GM12878 (cell line): ENCODE data around the gene DCDC1. TPM values are rescaled to one million over a fixed set of nuclear protein-coding genes. Genes with fewer than 3 reads are reported as not detected.

Source experiments
- ATAC-seq: fragments of 200-7000 bp; cut with Tn5 transposase; 3 replicates; pipeline ENCODE4 v1.9.1; 2020; ENCODE audit warnings: mild to moderate bottlenecking, moderate library complexity
- BruUV-seq: library from RNA; stranded (reverse); fragments of 400-500 nt; replicated peaks from 2 replicates; lab custom pipeline; 2021; lab: Mats Ljungman, UMichigan
- CTCF ChIA-PET: fragments of 300-600 bp; sonication (Branson Sonifier 250); formaldehyde crosslinking; extraction: SDS; loops from one replicate; lab custom pipeline; 2021; ENCODE audit warnings: inconsistent platforms; lab: Yijun Ruan, JAX
- POLR2A ChIA-PET: fragments of 350-600 bp; formaldehyde crosslinking; extraction: SDS; loops from one replicate; lab custom pipeline; 2021; ENCODE audit warnings: inconsistent platforms; lab: Charles Lee
- RAD21 ChIA-PET: fragments of 300-600 bp; sonication (Branson Sonifier 250); formaldehyde crosslinking; loops from one replicate; lab custom pipeline; 2023; ENCODE audit warnings: antibody characterized with exemption; ENCODE audit not compliant: unreplicated experiment; lab: Charles Lee
- SMC1A ChIA-PET: fragments of 300-600 bp; sonication (Branson Sonifier 250); formaldehyde crosslinking; loops from one replicate; lab custom pipeline; 2023; ENCODE audit not compliant: unreplicated experiment, uncharacterized antibody; lab: Charles Lee
- DNase-seq: peaks from one replicate; pipeline ENCODE4 v3.0.0-alpha.2; 2011; ENCODE audit warnings: low read depth, low spot score
- FAIRE-seq: peaks from 3 replicates; lab custom pipeline; 2011; peaks lifted over from hg19 to GRCh38; lab: Jason Lieb, UNC
- H2AFZ ChIP-seq: 2 replicates; pipeline ENCODE4 v1.6.0; 2011; ENCODE audit warnings: low read depth, low read length, control low read depth; ENCODE audit not compliant: control insufficient read depth
- H3K27ac ChIP-seq: 2 replicates; pipeline ENCODE4 v1.5.1; 2011; ENCODE audit warnings: control low read depth; ENCODE audit not compliant: control insufficient read depth, insufficient read depth
- H3K27me3 ChIP-seq, 2 experiments: replicated peaks in 1 of 2; 2 replicates each; pipeline versions ENCODE4 v1.6.0 to v1.6.1; 2011; ENCODE audit warnings: low read length in 1 of 2; ENCODE audit not compliant: control insufficient read depth in 2 of 2, insufficient read depth in 2 of 2
- H3K36me3 ChIP-seq, 2 experiments: 2 replicates each; pipeline ENCODE4 v1.5.1; 2011; ENCODE audit warnings: low read length in 1 of 2; ENCODE audit not compliant: control insufficient read depth in 2 of 2, insufficient read depth in 2 of 2
- H3K4me1 ChIP-seq: 2 replicates; pipeline ENCODE4 v1.6.1; 2011; ENCODE audit warnings: mild to moderate bottlenecking, low read length, moderate library complexity, mixed read lengths; ENCODE audit not compliant: control insufficient read depth, insufficient read depth
- H3K4me2 ChIP-seq: 2 replicates; pipeline ENCODE4 v1.6.0; 2011; ENCODE audit warnings: control low read depth; ENCODE audit not compliant: control insufficient read depth, insufficient read depth
- H3K4me3 ChIP-seq: fragments of 200-600 bp; sonication (generic); 2 replicates; pipeline ENCODE4 v1.5.1; 2016
- H3K79me2 ChIP-seq: 2 replicates; pipeline ENCODE4 v1.6.0; 2011; ENCODE audit warnings: low read length; ENCODE audit not compliant: control insufficient read depth, insufficient read depth
- H3K9ac ChIP-seq: 2 replicates; pipeline ENCODE4 v1.8.0; 2011; ENCODE audit warnings: low read length, control low read depth, mixed read lengths; ENCODE audit not compliant: control insufficient read depth, insufficient read depth
- H3K9me3 ChIP-seq: replicated peaks from 3 replicates; pipeline ENCODE4 v1.5.1; 2011; ENCODE audit warnings: mild to moderate bottlenecking, low read length; ENCODE audit not compliant: control insufficient read depth, insufficient read depth
- H4K20me1 ChIP-seq: 2 replicates; pipeline ENCODE4 v1.6.0; 2011; ENCODE audit not compliant: control insufficient read depth, insufficient read depth
- DPF2 ChIP-seq: fragments of 450-650 bp; IDR thresholded peaks from 2 replicates; pipeline ENCODE4 v1.6.1; 2017; ENCODE audit warnings: mild to moderate bottlenecking
- FOXM1 ChIP-seq: IDR thresholded peaks from 2 replicates; pipeline ENCODE4 v1.6.1; 2012; ENCODE audit warnings: low read depth, mild to moderate bottlenecking, inconsistent platforms, low read length, moderate library complexity
- NR2F1 ChIP-seq: fragments of 450-650 bp; conservative IDR thresholded peaks from 2 replicates; pipeline ENCODE4 v1.6.1; 2017; ENCODE audit warnings: mild to moderate bottlenecking
- RAD21 ChIP-seq: IDR thresholded peaks from 2 replicates; pipeline ENCODE4 v1.6.1; 2011; ENCODE audit warnings: mild to moderate bottlenecking, low read depth, low read length, moderate library complexity; ENCODE audit not compliant: insufficient read depth
- SMAD5 ChIP-seq: IDR thresholded peaks from 2 replicates; pipeline ENCODE4 v1.6.1; 2016; ENCODE audit warnings: antibody characterized with exemption, low read depth
- SMC3 ChIP-seq: IDR thresholded peaks from 2 replicates; pipeline ENCODE4 v1.6.1; 2011; ENCODE audit warnings: low read length, improper control_type of control experiment, borderline replicate concordance
- WGBS: methylation state at CpG from one replicate; pipeline ENCODE4 v1.1.6; 2016; ENCODE audit warnings: low lambda C conversion rate; ENCODE audit not compliant: insufficient replicate concordance, insufficient coverage; ENCODE audit errors: missing lambda C conversion rate; 5-methylcytosine and 5-hydroxymethylcytosine counted together
- in situ Hi-C: fragments of 300-500 bp; cut with MboI; formaldehyde crosslinking; loops from 9 replicates; pipeline ENCODE4 v1.14.3; 2018; ENCODE audit warnings: mixed read lengths
- intact Hi-C: fragments of 100-400 bp; cut with micrococcal nuclease; formaldehyde crosslinking; loops from one replicate; pipeline ENCODE4 v1.14.2; 2022; ENCODE audit not compliant: unreplicated experiment
- polyA plus RNA-seq, 11 experiments: library from polyadenylated mRNA; depleted of rRNA in 4 of 11; unstranded in 6 of 11; stranded (reverse) in 5 of 11; fragments of >200 nt; fragmentation: Nextera tagmentation in 4 of 11; fragmentation: Illumina TruSeq in 1 of 11; extraction: Ambion mirVana in 4 of 11; extraction: Trizol in 1 of 11; gene quantifications; 1 replicate in 1 of 11; 2 replicates in 10 of 11; pipeline versions ENCODE4 v1.2.1 to v1.2.3, GENCODE V29; 2011 to 2016; ENCODE audit warnings: inconsistent platforms in 2 of 11, missing spikeins in 2 of 11, low read depth in 1 of 11
- total RNA-seq, 4 experiments: library from RNA; depleted of rRNA in 3 of 4; stranded (reverse); fragments of >200 nt in 3 of 4; fragmentation: Illumina TruSeq in 1 of 4; extraction: Trizol in 1 of 4; gene quantifications; 2 replicates each; pipeline versions ENCODE4 v1.2.1 to v1.2.3, GENCODE V29; 2013 to 2021
- TF ChIP-seq, protein P1 (sequence below), 3 experiments: IDR thresholded peaks in 2 of 3; conservative IDR thresholded peaks in 1 of 3; 2 replicates each; pipeline ENCODE4 v1.5.1; 2011; ENCODE audit warnings: low read depth in 3 of 3, low read length in 3 of 3, mild to moderate bottlenecking in 3 of 3, control low read depth in 2 of 3, moderate library complexity in 2 of 3, inconsistent platforms in 1 of 3, mixed read lengths in 1 of 3; ENCODE audit not compliant: control insufficient read depth in 2 of 3, insufficient read depth in 1 of 3; ENCODE audit errors: extremely low read depth in 1 of 3

DCDC1 gene
- total and polyA plus RNA-seq, 10 of the 15 experiments (the other 5 are each of a cell fraction or from before 2014, with no cell fraction given): not detected

DNA sequence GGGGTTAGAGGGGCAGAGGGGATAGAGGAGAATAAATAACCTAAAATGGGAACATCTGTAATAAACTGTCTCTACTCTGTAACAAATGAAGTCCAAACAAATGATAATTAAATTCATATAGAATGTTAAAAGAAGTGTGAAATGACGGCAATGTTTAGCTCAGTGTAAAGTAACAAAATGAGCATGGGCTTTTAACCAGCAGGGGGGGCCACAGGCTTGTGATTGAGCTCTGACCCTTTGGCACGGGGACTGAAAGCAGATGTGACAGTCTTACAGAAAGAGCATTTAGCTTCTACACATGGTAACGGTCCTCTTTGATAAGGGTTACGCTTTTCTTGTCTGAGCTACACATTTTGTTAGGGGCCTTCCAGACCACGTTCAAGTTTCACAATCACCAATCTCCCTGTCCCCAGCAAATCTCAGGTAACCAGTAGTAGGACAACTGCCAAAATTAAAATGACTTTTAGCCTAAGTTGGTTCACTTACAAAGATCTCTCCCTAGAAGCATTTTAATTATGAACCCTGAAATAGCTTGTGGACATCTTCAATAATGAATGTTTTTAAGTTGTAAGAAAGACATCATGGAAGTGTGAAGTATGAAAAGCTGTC is 262.5 kb downstream of the DCDC1 start:
- no peaks in the 10 kb centered on the region for H3K27me3 ChIP-seq
- ATAC-seq (peak; percentile 98), DNase-seq (no peak), FAIRE-seq (no peak)
- in situ Hi-C loops: loop anchor here (5.0 to 25.0 kb wide), 3 partner anchors 755 to 1065 kb away; no protein-coding TSS in a partner anchor
- WGBS: under 1% methylated on average over 5 of the region's 5 CpGs
- H4K20me1 ChIP-seq: no peaks in the 10 kb centered on the region
- no peak overlapping the region for H2AFZ ChIP-seq
- H3K9me3 ChIP-seq: no peaks in the 10 kb centered on the region
- no peaks in the 10 kb centered on the region for H3K4me1 ChIP-seq
- no peak overlapping the region for H3K4me2 ChIP-seq
- no peak overlapping the region for H3K9ac ChIP-seq
- POLR2A ChIA-PET: interaction anchor here (0.6 kb wide), 1 partner anchor 877 kb away, joined by 5 read pairs; no protein-coding TSS in a partner anchor
- CTCF ChIA-PET: interaction anchor here (0.7 to 4.5 kb wide), 48 partner anchors 9 to 1204 kb away, joined by 3 to 34 read pairs (median 4); no protein-coding TSS in a partner anchor
- SMC1A ChIA-PET: interaction anchor here (0.7 to 4.5 kb wide), 30 partner anchors 8 to 1315 kb away, joined by 3 to 26 read pairs (median 3); no protein-coding TSS in a partner anchor
- H3K79me2 ChIP-seq: no peaks in the 10 kb centered on the region
- intact Hi-C loops: loop anchor here (1.0 to 10.0 kb wide), 5 partner anchors 126 to 1188 kb away; no protein-coding TSS in a partner anchor
- peak; percentile 86 for TF ChIP-seq RAD21
- no peak for TF ChIP-seq DPF2
- no peak for TF ChIP-seq FOXM1
- peak; percentile 54; the same call in 1 of the 2 replicates for TF ChIP-seq SMC3
- TF ChIP-seq SMAD5: no peak
- 0 out of 2 replicates have a peak, but pooled peaks have one; percentile 30 for TF ChIP-seq NR2F1
- TF ChIP-seq, protein P1, sequence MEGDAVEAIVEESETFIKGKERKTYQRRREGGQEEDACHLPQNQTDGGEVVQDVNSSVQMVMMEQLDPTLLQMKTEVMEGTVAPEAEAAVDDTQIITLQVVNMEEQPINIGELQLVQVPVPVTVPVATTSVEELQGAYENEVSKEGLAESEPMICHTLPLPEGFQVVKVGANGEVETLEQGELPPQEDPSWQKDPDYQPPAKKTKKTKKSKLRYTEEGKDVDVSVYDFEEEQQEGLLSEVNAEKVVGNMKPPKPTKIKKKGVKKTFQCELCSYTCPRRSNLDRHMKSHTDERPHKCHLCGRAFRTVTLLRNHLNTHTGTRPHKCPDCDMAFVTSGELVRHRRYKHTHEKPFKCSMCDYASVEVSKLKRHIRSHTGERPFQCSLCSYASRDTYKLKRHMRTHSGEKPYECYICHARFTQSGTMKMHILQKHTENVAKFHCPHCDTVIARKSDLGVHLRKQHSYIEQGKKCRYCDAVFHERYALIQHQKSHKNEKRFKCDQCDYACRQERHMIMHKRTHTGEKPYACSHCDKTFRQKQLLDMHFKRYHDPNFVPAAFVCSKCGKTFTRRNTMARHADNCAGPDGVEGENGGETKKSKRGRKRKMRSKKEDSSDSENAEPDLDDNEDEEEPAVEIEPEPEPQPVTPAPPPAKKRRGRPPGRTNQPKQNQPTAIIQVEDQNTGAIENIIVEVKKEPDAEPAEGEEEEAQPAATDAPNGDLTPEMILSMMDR (IDR thresholded peaks at IDR 0.05 in 2 of 3, conservative IDR thresholded peaks at IDR 0.05 in 1 of 3; ENCODE audit: control insufficient read depth in 2 of 3, extremely low read depth in 1 of 3, insufficient read depth in 1 of 3, low read depth in 3 of 3, low read length in 3 of 3): peak; percentile 64 to 78 (median 77)
- no peak overlapping the region for H3K4me3 ChIP-seq
- RAD21 ChIA-PET: interaction anchor here (0.6 to 2.1 kb wide), 22 partner anchors 9 to 1198 kb away, joined by 3 to 14 read pairs (median 4); partner anchors contain the start of genes DCDC1 and DNAJC24
- H3K36me3 ChIP-seq: no peaks in the 10 kb centered on the region
- BruUV-seq: no TSS peak
- H3K27ac ChIP-seq: no peak overlapping the region
